Measurements from ENCODE around the gene THBS1.

The THBS1 gene

GRCh38 chr15:39580485-39581241, at the start of gene THBS1:
TSS of gene THBS1 (plus strand) at chr15:39581079. CDS start at chr15:39581858, 779 bp downstream.
- DNase-seq (ENCODE audit: low read depth): no peak

- DNase-seq (ENCODE audit: low read depth): no peak
Measured at GRCh38 chr15:39534996-39535395, 45.9 kb upstream of the THBS1 start.

GRCh38 chr15:39535466-39535865, 45.4 kb upstream of the THBS1 start:
- no peak for DNase-seq (ENCODE audit: low read depth)

GRCh38 chr15:39538936-39539335, 41.9 kb upstream of the THBS1 start:
- no peak for DNase-seq (ENCODE audit: low read depth)

GRCh38 chr15:39539466-39539865, 41.4 kb upstream of the THBS1 start:
- DNase-seq (ENCODE audit: low read depth): no peak

- DNase-seq (ENCODE audit: low read depth): no peak
Measured at GRCh38 chr15:39539973-39540558, 40.8 kb upstream of the THBS1 start.

- DNase-seq (ENCODE audit: low read depth): no peak
Measured at GRCh38 chr15:39542385-39543065, 38.4 kb upstream of the THBS1 start.

GRCh38 chr15:39543651-39544050, 37.2 kb upstream of the THBS1 start:
- DNase-seq (ENCODE audit: low read depth): no peak

GRCh38 chr15:39546842-39547241, 34.0 kb upstream of the THBS1 start:
- no peak for DNase-seq (ENCODE audit: low read depth)

GRCh38 chr15:39548561-39548960, 32.3 kb upstream of the THBS1 start:
- DNase-seq (ENCODE audit: low read depth): no peak

- DNase-seq (ENCODE audit: low read depth): no peak
Measured at GRCh38 chr15:39549912-39550311, 31.0 kb upstream of the THBS1 start.

GRCh38 chr15:39551476-39551875, 29.4 kb upstream of the THBS1 start:
- DNase-seq (ENCODE audit: low read depth): no peak

GRCh38 chr15:39552556-39552955, 28.3 kb upstream of the THBS1 start:
- no peak for DNase-seq (ENCODE audit: low read depth)

- DNase-seq (ENCODE audit: low read depth): no peak
Measured at GRCh38 chr15:39553947-39554693, 26.8 kb upstream of the THBS1 start.

- DNase-seq (ENCODE audit: low read depth): no peak
Measured at GRCh38 chr15:39554746-39555387, 26.0 kb upstream of the THBS1 start.

- DNase-seq (ENCODE audit: low read depth): no peak
Measured at GRCh38 chr15:39555885-39556284, 25.0 kb upstream of the THBS1 start.

- DNase-seq (ENCODE audit: low read depth): no peak
Measured at GRCh38 chr15:39556461-39556860, 24.4 kb upstream of the THBS1 start.

GRCh38 chr15:39558421-39558820, 22.5 kb upstream of the THBS1 start:
- no peak for DNase-seq (ENCODE audit: low read depth)

- no peak for DNase-seq (ENCODE audit: low read depth)
Measured at GRCh38 chr15:39564972-39565665, 15.8 kb upstream of the THBS1 start.

- no peak for DNase-seq (ENCODE audit: low read depth)
Measured at GRCh38 chr15:39565851-39566250, 15.0 kb upstream of the THBS1 start.

- DNase-seq (ENCODE audit: low read depth): no peak
Measured at GRCh38 chr15:39573287-39573686, 7.6 kb upstream of the THBS1 start.

All from stimulated activated CD8-positive, alpha-beta memory T cell treated with anti-CD3 and anti-CD28 coated beads, Interleukin-15, amount 100 ng/mL, for 1 hour (primary cell).